HG03565 (cell line): Measurements from ENCODE around the gene ANKS1B.
"Not testable (repeated sequence)": the region's sequence is repeated elsewhere in the genome, so short reads cannot be mapped to it uniquely, and the experiment has no call there.

Experiments used
- ATAC-seq: cut with Tn5 transposase; IDR thresholded peaks from one replicate; pipeline ENCODE4 v1.9.1; 2021; ENCODE audit warnings: mild to moderate bottlenecking, moderate library complexity; ENCODE audit not compliant: unreplicated experiment

ANKS1B gene

GRCh38 chr12:99879439-99879838 is 105.3 kb downstream of the ANKS1B start:
- ATAC-seq: no peak

- ATAC-seq: no peak
Measured at GRCh38 chr12:99875081-99875480, 109.7 kb downstream of the ANKS1B start.

- no peak for ATAC-seq
Measured at GRCh38 chr12:99870085-99870484, 114.7 kb downstream of the ANKS1B start.

- no peak for ATAC-seq
Measured at GRCh38 chr12:99861731-99862130, 123.0 kb downstream of the ANKS1B start.

GRCh38 chr12:99859126-99859525 is 125.6 kb downstream of the ANKS1B start:
- ATAC-seq: no peak

GRCh38 chr12:99852666-99853065 is 132.1 kb downstream of the ANKS1B start:
- no peak for ATAC-seq

GRCh38 chr12:99847936-99848335 is 136.8 kb downstream of the ANKS1B start:
- ATAC-seq: no peak

- no peak for ATAC-seq
Measured at GRCh38 chr12:99834710-99835109, 150.0 kb downstream of the ANKS1B start.

- ATAC-seq: no peak
Measured at GRCh38 chr12:99833397-99833796, 151.3 kb downstream of the ANKS1B start.

GRCh38 chr12:99824900-99825542 is 159.7 kb downstream of the ANKS1B start:
- no peak for ATAC-seq

GRCh38 chr12:99822273-99822672 is 162.5 kb downstream of the ANKS1B start:
- no peak for ATAC-seq

- no peak for ATAC-seq
Measured at GRCh38 chr12:99810718-99811593, 173.8 kb downstream of the ANKS1B start.

- no peak for ATAC-seq
Measured at GRCh38 chr12:99809909-99810308, 174.8 kb downstream of the ANKS1B start.

- ATAC-seq: no peak
Measured at GRCh38 chr12:99806304-99806703, 178.4 kb downstream of the ANKS1B start.

- no peak for ATAC-seq
Measured at GRCh38 chr12:99804715-99805114, 180.0 kb downstream of the ANKS1B start.

- no peak for ATAC-seq
Measured at GRCh38 chr12:99800605-99801004, 184.1 kb downstream of the ANKS1B start.

GRCh38 chr12:99797931-99798330 is 186.8 kb downstream of the ANKS1B start:
- ATAC-seq: not testable (repeated sequence)

GRCh38 chr12:99783421-99783820 is 201.3 kb downstream of the ANKS1B start:
- no peak for ATAC-seq

- ATAC-seq: no peak
Measured at GRCh38 chr12:99772274-99772673, 212.5 kb downstream of the ANKS1B start.

GRCh38 chr12:99771659-99772058 is 213.1 kb downstream of the ANKS1B start:
- no peak for ATAC-seq

GRCh38 chr12:99769396-99769980 is 215.2 kb downstream of the ANKS1B start:
- no peak for ATAC-seq

GRCh38 chr12:99768758-99769157 is 216.0 kb downstream of the ANKS1B start:
- ATAC-seq: no peak
